Activated CD8-positive, alpha-beta memory T cell treated with anti-CD3 and anti-CD28 coated beads for 24 hours (primary cell): ENCODE measurements around the gene STEAP3.

Source experiments
- DNase-seq: peaks from one replicate; pipeline ENCODE4 v3.0.0-alpha.2; 2020

Gene STEAP3

GRCh38 chr2:119223521-119224390 is at the start of gene STEAP3:
Gene STEAP3, plus strand, starts transcription at chr2:119223834. Its CDS starts 7,179 bp downstream, at chr2:119231013.
- DNase-seq: no peak

- peak; percentile 82 for DNase-seq
Observed at GRCh38 chr2:119174216-119174992, 49.2 kb upstream of the STEAP3 start.

GRCh38 chr2:119174993-119175347 is 48.7 kb upstream of the STEAP3 start:
- DNase-seq: no peak

- no peak for DNase-seq
Observed at GRCh38 chr2:119175517-119175916, 48.1 kb upstream of the STEAP3 start.

GRCh38 chr2:119177171-119177837 is 46.3 kb upstream of the STEAP3 start:
- no peak for DNase-seq

- DNase-seq: no peak
Observed at GRCh38 chr2:119177838-119178190, 45.8 kb upstream of the STEAP3 start.

GRCh38 chr2:119178776-119179175 is 44.9 kb upstream of the STEAP3 start:
- DNase-seq: no peak

- no peak for DNase-seq
Observed at GRCh38 chr2:119179202-119179601, 44.4 kb upstream of the STEAP3 start.

- DNase-seq: no peak
Observed at GRCh38 chr2:119179991-119180390, 43.6 kb upstream of the STEAP3 start.

GRCh38 chr2:119180892-119181291 is 42.7 kb upstream of the STEAP3 start:
- DNase-seq: no peak

GRCh38 chr2:119181391-119181790 is 42.2 kb upstream of the STEAP3 start:
- DNase-seq: no peak

- no peak for DNase-seq
Observed at GRCh38 chr2:119181791-119182445, 41.7 kb upstream of the STEAP3 start.

- DNase-seq: no peak
Observed at GRCh38 chr2:119184512-119184911, 39.1 kb upstream of the STEAP3 start.

GRCh38 chr2:119190321-119191111 is 33.1 kb upstream of the STEAP3 start:
- no peak for DNase-seq

- no peak for DNase-seq
Observed at GRCh38 chr2:119192893-119193292, 30.7 kb upstream of the STEAP3 start.

GRCh38 chr2:119195001-119195400 is 28.6 kb upstream of the STEAP3 start:
- DNase-seq: no peak

GRCh38 chr2:119195887-119196286 is 27.7 kb upstream of the STEAP3 start:
- no peak for DNase-seq

- DNase-seq: no peak
Observed at GRCh38 chr2:119196301-119197125, 27.1 kb upstream of the STEAP3 start.

- DNase-seq: no peak
Observed at GRCh38 chr2:119197126-119197405, 26.6 kb upstream of the STEAP3 start.

GRCh38 chr2:119197529-119198239 is 25.9 kb upstream of the STEAP3 start:
- no peak for DNase-seq
